ENCODE results near the gene MEF2B. TPM values are rescaled to one million over a fixed set of nuclear protein-coding genes. Genes with fewer than 3 reads are reported as not detected.
"Not testable (repeated sequence)": the region's sequence is repeated elsewhere in the genome, so short reads cannot be mapped to it uniquely, and the experiment has no call there.

MEF2B gene
- total RNA-seq, 1 donor, result 0.27 TPM

GRCh38 chr19:19193926-19194325 lies 23.9 kb upstream of the MEF2B start:
- DNase-seq (ENCODE audit: low read depth in 2 of 3, low spot score in 2 of 3), result no peak

GRCh38 chr19:19192910-19193423 lies 22.9 kb upstream of the MEF2B start:
- DNase-seq (ENCODE audit: low read depth in 2 of 3, low spot score in 2 of 3), result no peak

DNA sequence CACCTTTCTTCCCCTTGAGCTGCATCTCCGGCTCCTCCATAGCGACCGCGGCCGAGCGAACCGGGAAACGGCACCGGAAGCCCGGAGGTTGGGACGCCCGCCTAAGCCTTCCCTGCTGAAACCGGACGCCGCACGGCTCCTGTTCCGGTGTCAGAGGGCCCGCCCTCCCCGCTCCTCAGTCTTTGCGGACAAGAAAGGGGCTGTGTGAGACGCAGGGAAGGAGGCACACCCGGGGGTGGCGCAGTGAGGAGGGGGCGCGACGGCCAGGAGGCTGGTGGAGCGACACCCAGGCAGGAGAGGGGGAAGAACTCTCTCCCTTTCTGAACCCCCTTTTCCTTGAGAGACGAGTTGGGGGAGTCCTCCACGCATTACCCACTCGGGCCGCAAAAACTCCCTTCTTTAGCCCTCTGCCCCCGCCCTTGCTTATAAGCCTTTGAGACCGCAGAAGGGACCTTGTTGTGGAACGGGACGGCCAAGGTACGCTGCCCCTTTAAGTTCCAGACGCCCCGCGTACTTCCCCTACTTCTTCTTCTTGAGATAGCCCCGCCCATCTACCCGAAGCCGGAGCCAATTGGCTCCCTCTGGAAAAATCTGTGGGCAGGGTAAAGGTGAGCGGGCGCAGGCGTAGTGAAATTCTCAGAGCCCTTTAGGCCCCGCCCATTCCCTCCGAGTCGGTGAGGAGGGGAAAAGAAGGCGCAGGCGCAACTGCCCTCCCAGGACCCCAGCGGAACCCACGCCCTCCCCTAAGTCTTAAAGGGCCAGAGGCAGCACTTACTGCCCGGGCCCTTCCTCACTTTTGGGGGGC lies 22.2 kb upstream of the MEF2B start, which contains the start of the genes BORCS8 and RFXANK:
TSS of gene BORCS8 (minus strand) at position 75 of the 805 bp plus-strand sequence. CDS start at position 40, 35 bp downstream.
TSS of gene RFXANK (plus strand) at position 181 of the 805 bp plus-strand sequence. CDS start 1,689 bp downstream, outside the sequence.
- peak; percentile 98 to 100 (median 100) for DNase-seq (ENCODE audit: low read depth in 2 of 3, low spot score in 2 of 3)

DNA sequence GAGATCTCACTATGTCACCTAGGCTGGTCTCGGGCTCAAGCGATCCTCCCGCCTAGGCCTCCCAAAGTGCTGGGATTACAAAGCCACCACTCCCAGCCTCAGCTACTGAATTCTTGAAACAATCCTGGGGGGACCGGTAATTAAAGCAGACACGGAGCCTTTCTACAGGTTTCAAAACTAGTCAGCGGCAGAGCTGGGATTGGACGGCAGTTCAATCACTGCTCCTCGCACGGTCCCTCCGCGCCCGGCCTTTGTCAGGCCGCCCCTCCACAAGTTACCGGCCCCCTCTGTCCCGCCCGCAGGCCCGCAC lies 21.7 kb upstream of the MEF2B start:
- DNase-seq (ENCODE audit: low read depth in 2 of 3, low spot score in 2 of 3), result no peak

DNA sequence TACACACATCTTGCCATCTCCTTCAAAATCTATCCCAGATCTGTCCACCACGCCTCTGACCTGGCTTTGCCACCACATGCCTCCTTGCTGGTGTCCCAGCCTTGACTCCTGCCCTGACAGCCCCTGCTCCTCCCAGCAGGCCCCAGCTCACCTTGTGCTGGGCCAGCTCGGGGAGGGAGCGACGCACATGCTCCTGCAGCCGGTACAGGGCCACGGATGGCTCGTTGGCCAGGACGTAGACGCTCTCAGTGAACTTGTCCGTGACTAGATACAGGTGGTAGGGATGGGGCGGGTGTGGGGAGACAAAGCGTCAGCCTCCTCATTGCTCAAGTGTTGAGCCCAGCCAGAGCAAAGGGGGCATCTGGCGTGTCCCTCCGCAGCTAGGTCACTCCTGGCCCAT lies 16.7 kb upstream of the MEF2B start:
- DNase-seq (ENCODE audit: low read depth in 2 of 3, low spot score in 2 of 3), result no peak

- DNase-seq (ENCODE audit: low read depth in 2 of 3, low spot score in 2 of 3), result peak in 1 of 3 donors; percentile 58
These were observed 16.0 kb upstream of the MEF2B start for GRCh38 chr19:19185853-19186740.

DNA sequence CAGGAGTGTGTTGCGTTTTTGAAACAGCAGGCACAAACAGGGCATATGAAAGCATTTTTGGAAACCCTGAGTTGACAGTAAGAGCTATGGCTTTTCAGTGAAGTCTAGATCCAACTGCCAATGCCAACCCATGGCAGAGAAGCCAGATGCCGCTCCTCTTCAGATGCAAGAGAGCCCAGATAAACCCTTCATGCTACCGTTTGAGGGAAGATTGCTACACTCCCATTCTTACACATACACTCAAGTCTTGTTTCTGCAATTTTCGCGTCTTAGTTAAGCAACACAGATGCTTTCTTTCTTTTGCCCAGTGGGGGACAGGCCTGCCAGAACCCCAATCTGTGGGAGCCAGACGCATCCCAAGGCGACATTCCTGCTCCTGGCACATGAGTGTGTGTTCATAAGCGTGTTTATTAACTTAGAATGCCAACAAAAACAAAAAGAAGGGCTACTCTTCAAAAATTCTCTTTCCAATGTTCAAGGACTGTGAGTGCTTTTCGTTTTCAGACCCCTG lies 11.5 kb upstream of the MEF2B start:
- no peak for DNase-seq (ENCODE audit: low read depth in 2 of 3, low spot score in 2 of 3)

- no peak for DNase-seq (ENCODE audit: low read depth in 2 of 3, low spot score in 2 of 3)
These were observed 9.7 kb upstream of the MEF2B start for GRCh38 chr19:19179548-19180441.

GRCh38 chr19:19176950-19177349 lies 6.9 kb upstream of the MEF2B start:
- no peak for DNase-seq (ENCODE audit: low read depth in 2 of 3, low spot score in 2 of 3)

- not testable (repeated sequence) for DNase-seq (ENCODE audit: low read depth in 2 of 3, low spot score in 2 of 3)
These were observed 3.2 kb upstream of the MEF2B start for GRCh38 chr19:19173243-19173642.

GRCh38 chr19:19171821-19172532 lies 1.9 kb upstream of the MEF2B start:
- DNase-seq (ENCODE audit: low read depth in 2 of 3, low spot score in 2 of 3), result no peak

DNA sequence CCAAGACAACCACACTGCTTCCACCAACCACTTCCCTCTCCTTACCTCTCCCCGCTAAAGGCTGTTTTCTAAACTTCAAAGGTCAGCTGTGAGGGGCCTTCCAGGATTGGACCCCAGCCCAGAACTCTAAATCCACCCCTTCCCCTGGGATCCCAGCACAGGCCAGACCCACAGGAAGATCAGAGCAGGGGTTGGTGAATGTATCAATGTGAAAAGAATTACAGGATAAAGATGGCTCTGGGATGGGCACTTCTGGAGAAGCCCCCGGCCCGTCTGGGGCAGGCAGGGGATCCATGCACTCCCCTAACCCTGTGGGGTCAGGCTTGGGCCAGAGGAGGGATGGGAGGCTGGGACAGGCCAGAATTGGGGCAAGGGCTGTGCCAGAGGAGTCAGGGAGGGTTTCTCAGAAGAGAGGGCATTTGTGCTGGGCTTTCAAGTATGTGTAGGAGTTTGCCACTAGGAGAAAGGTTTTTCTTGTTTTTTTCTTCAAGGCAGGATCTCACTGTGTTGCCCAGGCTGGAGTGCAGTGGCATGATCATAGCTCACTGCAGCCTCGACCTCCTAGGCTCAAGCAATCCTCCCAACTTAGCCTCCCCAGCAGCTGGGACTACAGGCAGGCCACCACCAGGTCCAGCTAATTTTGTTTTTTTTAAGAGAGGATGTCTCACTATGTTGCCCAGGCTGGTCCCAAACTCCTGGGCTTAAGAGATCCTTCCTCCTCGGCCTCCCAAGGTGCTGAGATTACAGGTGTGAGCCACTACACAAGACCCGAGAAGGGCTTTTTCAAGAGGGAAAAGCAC lies 1.0 kb upstream of the MEF2B start:
- no peak for DNase-seq (ENCODE audit: low read depth in 2 of 3, low spot score in 2 of 3)

DNA sequence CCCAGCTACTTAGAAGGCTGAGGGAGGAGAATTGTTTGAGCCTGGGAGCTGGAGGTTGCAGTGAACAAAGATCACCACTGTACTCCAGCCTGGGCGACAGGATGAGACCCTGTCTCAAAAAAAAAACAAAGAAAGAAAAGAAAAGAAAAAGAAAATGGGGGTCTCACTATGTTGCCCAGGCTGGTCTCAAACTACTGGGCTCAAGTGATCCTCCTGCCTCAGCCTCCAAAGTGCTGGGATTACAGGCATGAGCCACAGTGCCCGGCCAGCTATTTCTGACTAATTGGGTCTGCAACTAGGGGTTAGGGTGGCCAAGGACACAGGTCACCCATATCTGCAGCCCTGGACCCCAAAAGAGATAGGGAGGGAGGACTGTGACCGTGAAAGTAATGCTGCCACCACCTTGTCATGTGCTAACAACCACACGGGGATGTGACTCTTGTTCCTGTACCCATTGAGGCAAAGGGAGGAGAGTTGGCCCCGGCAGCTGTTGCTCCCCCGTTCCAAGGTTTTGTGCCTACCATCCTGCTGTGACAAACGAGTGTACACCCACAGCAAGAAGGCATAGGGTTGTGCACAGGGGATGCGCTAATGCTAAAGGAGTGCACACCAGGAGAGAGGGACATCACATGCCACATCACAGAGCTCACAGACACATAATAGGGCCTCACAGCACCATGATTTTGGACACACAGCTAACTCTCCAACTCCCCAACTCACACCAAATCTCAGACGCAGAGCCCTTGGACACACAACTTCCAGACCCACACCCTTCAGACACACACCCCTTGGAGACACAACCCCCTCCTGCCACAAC lies 619 bp downstream of the MEF2B start:
- DNase-seq (ENCODE audit: low read depth in 2 of 3, low spot score in 2 of 3), result no peak

GRCh38 chr19:19167612-19168011 lies 2.5 kb downstream of the MEF2B start:
- no peak for DNase-seq (ENCODE audit: low read depth in 2 of 3, low spot score in 2 of 3)

GRCh38 chr19:19165396-19165795 lies 4.7 kb downstream of the MEF2B start:
- DNase-seq (ENCODE audit: low read depth in 2 of 3, low spot score in 2 of 3), result no peak

GRCh38 chr19:19162495-19162894 lies 7.6 kb downstream of the MEF2B start:
- no peak for DNase-seq (ENCODE audit: low read depth in 2 of 3, low spot score in 2 of 3)

GRCh38 chr19:19160461-19161035 lies 9.5 kb downstream of the MEF2B start:
- peak in 2 of 3 donors; percentile 36 to 68 for DNase-seq (ENCODE audit: low read depth in 2 of 3, low spot score in 2 of 3)

Data from hematopoietic multipotent progenitor cell (in vitro differentiated cells).